GM20000 (cell line): ENCODE results near the gene GPNMB.

Experiments
- DNase-seq: peaks from one replicate; pipeline ENCODE4 v3.0.0; 2012; ENCODE audit warnings: low spot score
- TF ChIP-seq, protein P1 (sequence below): IDR thresholded peaks from 2 replicates; pipeline ENCODE4 v1.5.1; 2012; ENCODE audit warnings: mild to moderate bottlenecking, control low read depth; ENCODE audit errors: extremely low read depth, missing control alignments

GPNMB gene

GRCh38 chr7:23230641-23231101 is 15.9 kb upstream of the GPNMB start:
- TF ChIP-seq, protein P1, sequence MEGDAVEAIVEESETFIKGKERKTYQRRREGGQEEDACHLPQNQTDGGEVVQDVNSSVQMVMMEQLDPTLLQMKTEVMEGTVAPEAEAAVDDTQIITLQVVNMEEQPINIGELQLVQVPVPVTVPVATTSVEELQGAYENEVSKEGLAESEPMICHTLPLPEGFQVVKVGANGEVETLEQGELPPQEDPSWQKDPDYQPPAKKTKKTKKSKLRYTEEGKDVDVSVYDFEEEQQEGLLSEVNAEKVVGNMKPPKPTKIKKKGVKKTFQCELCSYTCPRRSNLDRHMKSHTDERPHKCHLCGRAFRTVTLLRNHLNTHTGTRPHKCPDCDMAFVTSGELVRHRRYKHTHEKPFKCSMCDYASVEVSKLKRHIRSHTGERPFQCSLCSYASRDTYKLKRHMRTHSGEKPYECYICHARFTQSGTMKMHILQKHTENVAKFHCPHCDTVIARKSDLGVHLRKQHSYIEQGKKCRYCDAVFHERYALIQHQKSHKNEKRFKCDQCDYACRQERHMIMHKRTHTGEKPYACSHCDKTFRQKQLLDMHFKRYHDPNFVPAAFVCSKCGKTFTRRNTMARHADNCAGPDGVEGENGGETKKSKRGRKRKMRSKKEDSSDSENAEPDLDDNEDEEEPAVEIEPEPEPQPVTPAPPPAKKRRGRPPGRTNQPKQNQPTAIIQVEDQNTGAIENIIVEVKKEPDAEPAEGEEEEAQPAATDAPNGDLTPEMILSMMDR, result no peak
- no peak for DNase-seq

- no peak for DNase-seq
- TF ChIP-seq, protein P1, result no peak
Observed at GRCh38 chr7:23232966-23233365, 13.6 kb upstream of the GPNMB start.

GRCh38 chr7:23234569-23235296 is 11.8 kb upstream of the GPNMB start:
- DNase-seq, result peak; percentile 75
- TF ChIP-seq, protein P1, result no peak

GRCh38 chr7:23235813-23236221 is 10.8 kb upstream of the GPNMB start:
- DNase-seq, result no peak
- TF ChIP-seq, protein P1, result no peak

- TF ChIP-seq, protein P1, result no peak
- DNase-seq, result no peak
Observed at GRCh38 chr7:23237000-23237399, 9.6 kb upstream of the GPNMB start.

GRCh38 chr7:23238983-23239652 is 7.5 kb upstream of the GPNMB start:
- no peak for DNase-seq
- TF ChIP-seq, protein P1, result no peak

GRCh38 chr7:23239698-23240097 is 6.9 kb upstream of the GPNMB start:
- TF ChIP-seq, protein P1, result no peak
- DNase-seq, result no peak
